H1 (cell line): Measurements from ENCODE around the gene TTC39A.

Source experiments
- CBX5 ChIP-seq: fragments of 300-800, 300-1000 bp; sonication (generic); IDR thresholded peaks from 2 replicates; pipeline ENCODE4 v1.7.1; 2016; ENCODE audit warnings: antibody characterized with exemption, low read length, low read depth
- EZH2 ChIP-seq: fragments of 200-600 bp; sonication (generic); IDR thresholded peaks from 2 replicates; pipeline ENCODE4 v1.7.1; 2012; ENCODE audit warnings: low read depth, mild to moderate bottlenecking, moderate library complexity, low read length, inconsistent platforms; ENCODE audit not compliant: severe bottlenecking
- PHF8 ChIP-seq: fragments of 200-600 bp; sonication (generic); conservative IDR thresholded peaks from 2 replicates; pipeline ENCODE4 v1.7.1; 2012; ENCODE audit warnings: low read depth, mild to moderate bottlenecking, inconsistent platforms, low read length, moderate library complexity
- POLR2AphosphoS5 ChIP-seq: IDR thresholded peaks from 2 replicates; pipeline ENCODE4 v1.6.1; 2011; ENCODE audit warnings: low read depth, low read length
- SP2 ChIP-seq: IDR thresholded peaks from 2 replicates; pipeline ENCODE4 v1.6.1; 2012; ENCODE audit warnings: mild to moderate bottlenecking, low read length, inconsistent platforms
- TF ChIP-seq, protein P1 (sequence below), 3 experiments: IDR thresholded peaks; 1 replicate in 2 of 3; 2 replicates in 1 of 3; pipeline versions ENCODE4 v1.5.1 to v1.6.1; 2011; ENCODE audit warnings: low read length in 3 of 3, mild to moderate bottlenecking in 3 of 3, inconsistent platforms in 2 of 3, low read depth in 1 of 3, moderate library complexity in 1 of 3; ENCODE audit not compliant: insufficient read depth in 1 of 3; ENCODE audit errors: control extremely low read depth in 1 of 3

DNA sequence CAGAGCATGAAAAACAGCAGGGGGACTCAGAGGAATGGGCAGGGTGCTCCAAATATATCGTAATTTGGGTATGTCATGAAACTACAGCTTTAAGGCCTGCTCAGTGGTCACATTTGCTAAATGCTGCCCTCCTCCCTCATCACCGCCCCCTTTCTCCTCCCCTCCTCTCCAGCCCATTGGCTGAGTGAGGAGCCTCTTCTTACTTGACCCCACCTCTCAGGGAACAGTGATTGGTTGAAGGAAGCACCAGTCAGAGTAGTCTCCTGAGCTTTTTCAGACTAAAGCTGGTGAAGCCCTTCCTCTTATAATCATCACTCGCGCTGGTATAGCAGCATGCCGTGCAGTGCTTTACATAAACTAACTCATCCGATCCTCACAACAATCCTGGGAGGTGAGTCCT is 10.0 kb upstream of the TTC39A start:
- TF ChIP-seq CBX5 (no peak), POLR2AphosphoS5 (no peak), SP2 (no peak), PHF8 (no peak), EZH2 (no peak)
- TF ChIP-seq, protein P1, sequence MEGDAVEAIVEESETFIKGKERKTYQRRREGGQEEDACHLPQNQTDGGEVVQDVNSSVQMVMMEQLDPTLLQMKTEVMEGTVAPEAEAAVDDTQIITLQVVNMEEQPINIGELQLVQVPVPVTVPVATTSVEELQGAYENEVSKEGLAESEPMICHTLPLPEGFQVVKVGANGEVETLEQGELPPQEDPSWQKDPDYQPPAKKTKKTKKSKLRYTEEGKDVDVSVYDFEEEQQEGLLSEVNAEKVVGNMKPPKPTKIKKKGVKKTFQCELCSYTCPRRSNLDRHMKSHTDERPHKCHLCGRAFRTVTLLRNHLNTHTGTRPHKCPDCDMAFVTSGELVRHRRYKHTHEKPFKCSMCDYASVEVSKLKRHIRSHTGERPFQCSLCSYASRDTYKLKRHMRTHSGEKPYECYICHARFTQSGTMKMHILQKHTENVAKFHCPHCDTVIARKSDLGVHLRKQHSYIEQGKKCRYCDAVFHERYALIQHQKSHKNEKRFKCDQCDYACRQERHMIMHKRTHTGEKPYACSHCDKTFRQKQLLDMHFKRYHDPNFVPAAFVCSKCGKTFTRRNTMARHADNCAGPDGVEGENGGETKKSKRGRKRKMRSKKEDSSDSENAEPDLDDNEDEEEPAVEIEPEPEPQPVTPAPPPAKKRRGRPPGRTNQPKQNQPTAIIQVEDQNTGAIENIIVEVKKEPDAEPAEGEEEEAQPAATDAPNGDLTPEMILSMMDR (IDR thresholded peaks at IDR 0.05; ENCODE audit: control extremely low read depth in 1 of 3, insufficient read depth in 1 of 3, low read depth in 1 of 3, low read length in 3 of 3), result no peak
